GM21529 (cell line): Measurements from ENCODE around the gene ENAH.
"Not testable (repeated sequence)": the region's sequence is repeated elsewhere in the genome, so short reads cannot be mapped to it uniquely, and the experiment has no call there.

Experiments
- ATAC-seq: cut with Tn5 transposase; IDR thresholded peaks from one replicate; pipeline ENCODE4 v1.9.1; 2021; ENCODE audit not compliant: unreplicated experiment

Gene ENAH

GRCh38 chr1:225677350-225678124, 24.6 kb upstream of the ENAH start:
- ATAC-seq = no peak

- ATAC-seq = no peak
Observed at GRCh38 chr1:225674381-225674780, 21.5 kb upstream of the ENAH start.

- no peak for ATAC-seq
Observed at GRCh38 chr1:225670806-225671733, 18.1 kb upstream of the ENAH start.

- ATAC-seq = no peak
Observed at GRCh38 chr1:225670356-225670755, 17.4 kb upstream of the ENAH start.

GRCh38 chr1:225668222-225668621, 15.3 kb upstream of the ENAH start:
- ATAC-seq = no peak

- no peak for ATAC-seq
Observed at GRCh38 chr1:225667362-225667761, 14.4 kb upstream of the ENAH start.

- no peak for ATAC-seq
Observed at GRCh38 chr1:225666495-225666894, 13.6 kb upstream of the ENAH start.

GRCh38 chr1:225664762-225665161, 11.8 kb upstream of the ENAH start:
- ATAC-seq = no peak

- no peak for ATAC-seq
Observed at GRCh38 chr1:225662155-225662554, 9.2 kb upstream of the ENAH start.

- no peak for ATAC-seq
Observed at GRCh38 chr1:225660544-225660946, 7.6 kb upstream of the ENAH start.

GRCh38 chr1:225658041-225658440, 5.1 kb upstream of the ENAH start:
- ATAC-seq = no peak

- ATAC-seq = no peak
Observed at GRCh38 chr1:225657462-225657989, 4.6 kb upstream of the ENAH start.

- not testable (repeated sequence) for ATAC-seq
Observed at GRCh38 chr1:225656259-225656655, 3.3 kb upstream of the ENAH start.

- ATAC-seq = no peak
Observed at GRCh38 chr1:225655509-225656258, 2.8 kb upstream of the ENAH start.

- no peak for ATAC-seq
Observed at GRCh38 chr1:225654688-225655508, 2.0 kb upstream of the ENAH start.

- ATAC-seq = no peak
Observed at GRCh38 chr1:225654277-225654597, 1.3 kb upstream of the ENAH start.

- peak; percentile 39 for ATAC-seq
Observed at GRCh38 chr1:225653463-225654276, 747 bp upstream of the ENAH start.

- no peak for ATAC-seq
Observed at GRCh38 chr1:225651872-225652728, 823 bp downstream of the ENAH start.
